Measurements from ENCODE around the gene ABHD17A. TPM values are rescaled to one million over a fixed set of nuclear protein-coding genes. Genes with fewer than 3 reads are reported as not detected.

The ABHD17A gene
- total and polyA plus RNA-seq, 2 donors (not counting 1 experiment from before 2014, with no cell fraction given), result 23.0 to 74.5 TPM

DNA sequence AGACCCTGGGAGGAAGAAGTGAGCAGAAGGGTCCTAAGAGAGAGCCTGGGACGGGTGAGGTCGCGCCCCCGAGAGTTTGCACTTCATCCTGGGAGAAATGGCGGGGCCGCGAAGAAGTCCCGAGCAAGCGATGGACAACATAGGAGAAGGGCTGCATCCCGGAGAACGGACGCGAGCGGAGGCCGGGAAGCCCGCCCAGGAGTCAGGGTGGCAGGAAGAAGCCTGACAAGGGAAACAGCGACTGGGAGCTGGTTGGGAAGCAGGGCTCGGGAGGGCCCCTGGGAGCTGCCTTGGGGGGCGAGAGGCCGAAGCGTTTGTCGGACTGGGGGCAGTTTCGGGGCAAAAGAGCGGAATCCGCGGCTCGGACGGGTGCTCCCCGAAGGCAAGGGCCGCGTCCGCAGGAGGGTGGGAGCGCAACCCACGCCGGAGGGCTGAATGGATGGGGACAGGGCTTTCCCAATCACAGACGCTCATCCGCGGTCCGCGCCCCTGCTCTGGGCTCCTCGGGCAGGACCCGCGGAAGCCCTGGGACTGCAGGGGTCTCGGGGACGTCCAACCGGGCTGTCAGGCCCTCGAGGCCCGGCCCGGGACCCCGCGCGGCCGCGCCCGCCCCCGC is 469 bp downstream of the ABHD17A start:
- peak overlapping the region; percentile 98 for H3K4me2 ChIP-seq (ENCODE audit: extremely low read depth, insufficient read depth, low read length)
- H3K27ac ChIP-seq (ENCODE audit: insufficient read depth, low read length), result peak overlapping the region; percentile 88
- peak overlapping the region; percentile 87 for H3K9ac ChIP-seq (ENCODE audit: insufficient read depth, low read length)
- no peak overlapping the region for H2AFZ ChIP-seq (ENCODE audit: low read length)
- no peaks in the 10 kb centered on the region for H3K9me3 ChIP-seq (ENCODE audit: control insufficient read depth, insufficient read depth, low read depth, low read length)
- TF ChIP-seq, protein P1, sequence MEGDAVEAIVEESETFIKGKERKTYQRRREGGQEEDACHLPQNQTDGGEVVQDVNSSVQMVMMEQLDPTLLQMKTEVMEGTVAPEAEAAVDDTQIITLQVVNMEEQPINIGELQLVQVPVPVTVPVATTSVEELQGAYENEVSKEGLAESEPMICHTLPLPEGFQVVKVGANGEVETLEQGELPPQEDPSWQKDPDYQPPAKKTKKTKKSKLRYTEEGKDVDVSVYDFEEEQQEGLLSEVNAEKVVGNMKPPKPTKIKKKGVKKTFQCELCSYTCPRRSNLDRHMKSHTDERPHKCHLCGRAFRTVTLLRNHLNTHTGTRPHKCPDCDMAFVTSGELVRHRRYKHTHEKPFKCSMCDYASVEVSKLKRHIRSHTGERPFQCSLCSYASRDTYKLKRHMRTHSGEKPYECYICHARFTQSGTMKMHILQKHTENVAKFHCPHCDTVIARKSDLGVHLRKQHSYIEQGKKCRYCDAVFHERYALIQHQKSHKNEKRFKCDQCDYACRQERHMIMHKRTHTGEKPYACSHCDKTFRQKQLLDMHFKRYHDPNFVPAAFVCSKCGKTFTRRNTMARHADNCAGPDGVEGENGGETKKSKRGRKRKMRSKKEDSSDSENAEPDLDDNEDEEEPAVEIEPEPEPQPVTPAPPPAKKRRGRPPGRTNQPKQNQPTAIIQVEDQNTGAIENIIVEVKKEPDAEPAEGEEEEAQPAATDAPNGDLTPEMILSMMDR (conservative IDR thresholded peaks at IDR 0.05 in 1 of 2, IDR thresholded peaks at IDR 0.05 in 1 of 2; ENCODE audit: low read depth in 1 of 2, low read length in 2 of 2), result no peak
- TF ChIP-seq EZH2 (IDR thresholded peaks at IDR 0.05; ENCODE audit: low read length, missing control alignments), result no peak
- peaks cover 46% of the 10 kb centered on the region for H3K79me2 ChIP-seq (ENCODE audit: control insufficient read depth, insufficient read depth, low read length)
- no peak for DNase-seq (ENCODE audit: low read depth in 2 of 2)
- no peaks in the 10 kb centered on the region for H3K27me3 ChIP-seq (ENCODE audit: control insufficient read depth, insufficient read depth, low read length)
- peaks cover 7% of the 10 kb centered on the region for H3K4me1 ChIP-seq (ENCODE audit: control insufficient read depth, extremely low read depth, insufficient read depth, low read length)
- peaks cover 1% of the 10 kb centered on the region for H4K20me1 ChIP-seq (ENCODE audit: control insufficient read depth, extremely low read depth, insufficient read depth, low read length)
- H3K36me3 ChIP-seq (ENCODE audit: control insufficient read depth, insufficient read depth, low read length), result peaks cover 4% of the 10 kb centered on the region
- peak overlapping the region; percentile 83 to 94 (median 85) for H3K4me3 ChIP-seq (replicated peaks in 1 of 4; ENCODE audit: control extremely low read depth in 1 of 4, insufficient read depth in 1 of 4, low read depth in 3 of 4, low read length in 4 of 4)

DNA sequence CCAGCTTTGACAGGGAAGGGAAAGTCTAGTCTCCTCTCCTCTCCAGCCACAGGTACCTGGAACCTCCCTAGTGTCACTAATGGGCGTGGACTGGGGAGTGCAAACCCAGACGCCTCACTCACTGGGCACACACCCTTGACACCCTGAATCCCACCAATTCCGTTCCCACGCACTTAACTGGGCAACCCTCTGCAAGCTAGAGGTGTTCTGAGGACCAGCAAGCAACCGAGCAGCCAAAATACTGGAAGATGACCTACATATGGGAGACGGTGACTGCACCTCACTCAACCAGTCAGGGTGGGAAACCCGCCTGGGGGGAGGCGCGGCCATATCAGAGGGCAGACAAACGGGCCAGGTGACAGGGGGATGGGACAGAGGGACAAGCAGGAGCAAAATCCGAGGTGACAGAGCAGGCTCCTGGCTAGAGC is 991 bp downstream of the ABHD17A start:
- no peak for DNase-seq (ENCODE audit: low read depth in 2 of 2)
- Histone ChIP-seq H3K4me2 (ENCODE audit: extremely low read depth, insufficient read depth, low read length) (peak overlapping the region; percentile 98), H3K27me3 (ENCODE audit: control insufficient read depth, insufficient read depth, low read length) (no peaks in the 10 kb centered on the region), H2AFZ (ENCODE audit: low read length) (no peak overlapping the region), H3K27ac (ENCODE audit: insufficient read depth, low read length) (peak overlapping the region; percentile 88), H3K79me2 (ENCODE audit: control insufficient read depth, insufficient read depth, low read length) (peaks cover 46% of the 10 kb centered on the region), H3K36me3 (ENCODE audit: control insufficient read depth, insufficient read depth, low read length) (peaks cover 4% of the 10 kb centered on the region), H3K9ac (ENCODE audit: insufficient read depth, low read length) (peak overlapping the region; percentile 87), H4K20me1 (ENCODE audit: control insufficient read depth, extremely low read depth, insufficient read depth, low read length) (peaks cover 1% of the 10 kb centered on the region), H3K4me1 (ENCODE audit: control insufficient read depth, extremely low read depth, insufficient read depth, low read length) (peaks cover 7% of the 10 kb centered on the region), H3K9me3 (ENCODE audit: control insufficient read depth, insufficient read depth, low read depth, low read length) (no peaks in the 10 kb centered on the region), H3K4me3 (replicated peaks in 1 of 4; ENCODE audit: control extremely low read depth in 1 of 4, insufficient read depth in 1 of 4, low read depth in 3 of 4, low read length in 4 of 4) (peak overlapping the region; percentile 83 to 94 (median 85))
- no peak for TF ChIP-seq EZH2 (IDR thresholded peaks at IDR 0.05; ENCODE audit: low read length, missing control alignments)
- TF ChIP-seq, protein P1 (conservative IDR thresholded peaks at IDR 0.05 in 1 of 2, IDR thresholded peaks at IDR 0.05 in 1 of 2; ENCODE audit: low read depth in 1 of 2, low read length in 2 of 2), result no peak

DNA sequence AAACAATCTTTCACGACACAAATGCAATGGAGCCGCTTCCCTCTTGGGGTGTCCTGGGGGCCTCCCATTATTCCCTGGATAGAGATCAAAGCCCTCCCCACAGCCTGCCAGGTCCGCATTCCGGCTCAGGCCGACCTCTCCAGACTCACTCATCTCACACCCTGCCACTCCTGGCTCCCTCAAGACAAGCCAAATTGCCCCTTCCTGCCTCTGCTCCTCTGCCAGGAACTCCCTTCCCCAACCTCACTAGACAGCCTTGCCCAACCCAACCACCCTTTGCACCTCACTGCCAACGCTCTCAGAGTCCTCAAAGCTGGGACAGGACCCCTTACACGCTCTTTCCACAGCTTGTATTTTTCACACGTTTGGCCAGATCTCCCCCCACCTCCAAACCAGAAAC is 1.5 kb downstream of the ABHD17A start:
- Histone ChIP-seq H3K4me3 (replicated peaks in 1 of 4; ENCODE audit: control extremely low read depth in 1 of 4, insufficient read depth in 1 of 4, low read depth in 3 of 4, low read length in 4 of 4) (peak overlapping the region; percentile 83 to 94 (median 85)), H4K20me1 (ENCODE audit: control insufficient read depth, extremely low read depth, insufficient read depth, low read length) (peaks cover 1% of the 10 kb centered on the region), H3K4me2 (ENCODE audit: extremely low read depth, insufficient read depth, low read length) (peak overlapping the region; percentile 98), H3K27me3 (ENCODE audit: control insufficient read depth, insufficient read depth, low read length) (no peaks in the 10 kb centered on the region), H3K9me3 (ENCODE audit: control insufficient read depth, insufficient read depth, low read depth, low read length) (no peaks in the 10 kb centered on the region), H3K9ac (ENCODE audit: insufficient read depth, low read length) (no peak overlapping the region), H3K27ac (ENCODE audit: insufficient read depth, low read length) (peak overlapping the region; percentile 29), H3K79me2 (ENCODE audit: control insufficient read depth, insufficient read depth, low read length) (peaks cover 46% of the 10 kb centered on the region), H2AFZ (ENCODE audit: low read length) (no peak overlapping the region), H3K36me3 (ENCODE audit: control insufficient read depth, insufficient read depth, low read length) (peaks cover 4% of the 10 kb centered on the region), H3K4me1 (ENCODE audit: control insufficient read depth, extremely low read depth, insufficient read depth, low read length) (peaks cover 7% of the 10 kb centered on the region)
- no peak for DNase-seq (ENCODE audit: low read depth in 2 of 2)
- TF ChIP-seq, protein P1 (conservative IDR thresholded peaks at IDR 0.05 in 1 of 2, IDR thresholded peaks at IDR 0.05 in 1 of 2; ENCODE audit: low read depth in 1 of 2, low read length in 2 of 2), result no peak
- TF ChIP-seq EZH2 (IDR thresholded peaks at IDR 0.05; ENCODE audit: low read length, missing control alignments), result no peak
